Measurements from ENCODE around the gene UMPS.

Gene UMPS

DNA sequence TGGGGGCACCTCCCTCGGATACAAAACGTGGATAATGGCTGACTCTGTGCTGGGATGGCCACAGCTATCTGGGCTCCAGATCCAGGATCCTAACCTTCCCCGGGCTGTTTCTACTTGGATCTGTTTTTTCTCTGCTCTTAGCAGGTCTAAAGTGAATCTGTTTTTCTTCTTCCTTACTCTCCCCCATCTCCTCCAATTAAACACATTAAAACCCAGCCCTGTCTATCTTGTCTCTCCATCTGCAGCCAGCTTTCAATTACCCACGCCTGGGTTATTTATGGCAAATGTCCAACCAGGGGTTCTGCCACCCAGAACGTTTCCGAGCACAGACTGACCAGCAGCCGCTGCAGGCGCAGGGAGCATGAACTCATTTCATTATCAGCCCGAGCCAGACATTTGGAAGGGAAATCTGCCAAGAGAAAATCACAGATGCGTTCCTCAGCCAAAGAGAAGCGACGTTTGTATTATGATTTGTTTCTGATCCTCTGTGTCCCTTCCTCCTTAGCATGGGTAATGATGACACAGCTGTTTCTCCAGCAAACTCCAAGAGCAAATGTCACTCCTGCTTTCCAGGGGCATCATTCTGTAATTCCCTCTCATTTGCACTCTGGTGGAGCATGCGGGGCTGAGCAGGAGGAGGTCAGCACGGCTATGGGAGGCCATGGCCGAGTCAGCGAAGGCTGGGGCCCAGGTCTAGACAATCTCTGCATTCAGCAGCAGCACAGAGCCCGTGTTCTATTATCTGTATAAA is 42.0 kb downstream of the UMPS start:
- no peak overlapping the region for H3K4me3 ChIP-seq (ENCODE audit: low read length, poor library complexity, severe bottlenecking)
- H3K4me1 ChIP-seq (ENCODE audit: insufficient read depth, low read length, poor library complexity, severe bottlenecking): no peaks in the 10 kb centered on the region
- H3K9me2 ChIP-seq (replicated peaks; ENCODE audit: low read depth, low read length): no peaks in the 10 kb centered on the region
- no peaks in the 10 kb centered on the region for H3K9me3 ChIP-seq (ENCODE audit: insufficient read depth, low read depth, low read length)
- no peaks in the 10 kb centered on the region for H3F3A ChIP-seq (ENCODE audit: low read depth)
- no peak overlapping the region for H3K9ac ChIP-seq (ENCODE audit: low read depth, low read length, poor library complexity, severe bottlenecking)
- H4K20me1 ChIP-seq (ENCODE audit: insufficient read depth, low read length, poor library complexity, severe bottlenecking): no peaks in the 10 kb centered on the region
- no peak for TF ChIP-seq EZH2phosphoT487 (IDR thresholded peaks at IDR 0.05; ENCODE audit: borderline replicate concordance)
- no peak overlapping the region for H2AFZ ChIP-seq (ENCODE audit: low read length)
- H3K27me3 ChIP-seq (ENCODE audit: insufficient read depth, low read length, poor library complexity, severe bottlenecking): no peaks in the 10 kb centered on the region
- no peak overlapping the region for H3K4me2 ChIP-seq (ENCODE audit: low read depth, low read length, poor library complexity, severe bottlenecking)
- no peaks in the 10 kb centered on the region for H3K36me3 ChIP-seq (ENCODE audit: insufficient read depth, low read length)
- no peaks in the 10 kb centered on the region for H3K79me2 ChIP-seq (ENCODE audit: insufficient read depth, low read length)

GRCh38 chr3:124773351-124774326 is 43.4 kb downstream of the UMPS start:
- no peaks in the 10 kb centered on the region for H3K9me3 ChIP-seq (ENCODE audit: insufficient read depth, low read depth, low read length)
- no peak overlapping the region for H3K9ac ChIP-seq (ENCODE audit: low read depth, low read length, poor library complexity, severe bottlenecking)
- no peak for TF ChIP-seq CTCF (conservative IDR thresholded peaks at IDR 0.05; ENCODE audit: low read length)
- no peak for TF ChIP-seq EZH2phosphoT487 (IDR thresholded peaks at IDR 0.05; ENCODE audit: borderline replicate concordance)
- H3K36me3 ChIP-seq (ENCODE audit: insufficient read depth, low read length): no peaks in the 10 kb centered on the region
- H3K4me3 ChIP-seq (ENCODE audit: low read length, poor library complexity, severe bottlenecking): no peak overlapping the region
- no peaks in the 10 kb centered on the region for H3K4me1 ChIP-seq (ENCODE audit: insufficient read depth, low read length, poor library complexity, severe bottlenecking)
- H2AFZ ChIP-seq (ENCODE audit: low read length): no peak overlapping the region
- no peaks in the 10 kb centered on the region for H3K79me2 ChIP-seq (ENCODE audit: insufficient read depth, low read length)
- H3K4me2 ChIP-seq (ENCODE audit: low read depth, low read length, poor library complexity, severe bottlenecking): no peak overlapping the region
- no peaks in the 10 kb centered on the region for H3K9me2 ChIP-seq (replicated peaks; ENCODE audit: low read depth, low read length)
- H3F3A ChIP-seq (ENCODE audit: low read depth): no peaks in the 10 kb centered on the region
- H3K27me3 ChIP-seq (ENCODE audit: insufficient read depth, low read length, poor library complexity, severe bottlenecking): no peaks in the 10 kb centered on the region
- no peaks in the 10 kb centered on the region for H4K20me1 ChIP-seq (ENCODE audit: insufficient read depth, low read length, poor library complexity, severe bottlenecking)

- no peaks in the 10 kb centered on the region for H3K79me2 ChIP-seq (ENCODE audit: insufficient read depth, low read length)
- H3K4me3 ChIP-seq (ENCODE audit: low read length, poor library complexity, severe bottlenecking): no peak overlapping the region
- no peak overlapping the region for H2AFZ ChIP-seq (ENCODE audit: low read length)
- H3K9me3 ChIP-seq (ENCODE audit: insufficient read depth, low read depth, low read length): no peaks in the 10 kb centered on the region
- TF ChIP-seq CTCF (conservative IDR thresholded peaks at IDR 0.05; ENCODE audit: low read length) (no peak), EZH2phosphoT487 (IDR thresholded peaks at IDR 0.05; ENCODE audit: borderline replicate concordance) (no peak)
- no peak overlapping the region for H3K4me2 ChIP-seq (ENCODE audit: low read depth, low read length, poor library complexity, severe bottlenecking)
- no peaks in the 10 kb centered on the region for H3K36me3 ChIP-seq (ENCODE audit: insufficient read depth, low read length)
- no peaks in the 10 kb centered on the region for H4K20me1 ChIP-seq (ENCODE audit: insufficient read depth, low read length, poor library complexity, severe bottlenecking)
- no peaks in the 10 kb centered on the region for H3K4me1 ChIP-seq (ENCODE audit: insufficient read depth, low read length, poor library complexity, severe bottlenecking)
- no peaks in the 10 kb centered on the region for H3F3A ChIP-seq (ENCODE audit: low read depth)
- H3K9ac ChIP-seq (ENCODE audit: low read depth, low read length, poor library complexity, severe bottlenecking): no peak overlapping the region
- no peaks in the 10 kb centered on the region for H3K27me3 ChIP-seq (ENCODE audit: insufficient read depth, low read length, poor library complexity, severe bottlenecking)
- H3K9me2 ChIP-seq (replicated peaks; ENCODE audit: low read depth, low read length): no peaks in the 10 kb centered on the region
Measured at GRCh38 chr3:124774327-124774718, 44.1 kb downstream of the UMPS start.

Data from Loucy (cell line).